ENCODE data around the gene GRID1.

DNA sequence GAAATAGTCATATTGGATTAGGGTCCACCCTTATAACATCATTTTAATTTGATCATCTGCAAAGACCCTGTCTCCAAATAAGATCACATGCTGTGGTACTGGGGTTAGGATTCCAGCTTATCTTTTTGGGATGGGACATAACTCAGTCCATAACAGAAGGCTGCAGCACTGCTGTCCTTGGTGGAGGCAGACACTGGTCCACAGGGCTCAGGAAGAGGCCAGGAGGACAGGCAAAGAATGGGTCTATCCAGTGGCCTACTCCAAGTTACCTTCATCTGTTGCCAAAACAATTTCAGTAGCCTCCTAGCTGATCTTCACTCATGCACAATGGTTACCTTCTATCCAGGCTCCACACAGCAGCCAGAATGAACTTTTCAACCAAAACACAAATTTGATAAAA, 387.0 kb downstream of the GRID1 start:
- no peak for TF ChIP-seq EZH2 (IDR thresholded peaks at IDR 0.05; ENCODE audit: insufficient read depth, poor library complexity, severe bottlenecking)
- TF ChIP-seq EZH2phosphoT487 (IDR thresholded peaks at IDR 0.05; ENCODE audit: insufficient read depth, low read depth), result no peak
